Coronary artery (tissue), 2 donors: ENCODE results near the gene PWWP2B.

Source experiments
- DNase-seq: peaks from one replicate; pipeline ENCODE4 v3.0.0-alpha.2; 2017; ENCODE audit warnings: low spot score
- H3K27ac ChIP-seq, 2 donors: fragments of 200-600 bp; sonication (generic); one replicate each; pipeline ENCODE4 v1.5.1; 2016 to 2019
- H3K4me3 ChIP-seq: fragments of 200-600 bp; sonication (generic); 2 replicates; pipeline ENCODE4 v1.5.1; 2016; ENCODE audit warnings: mild to moderate bottlenecking, moderate library complexity
- TF ChIP-seq, protein P1 (sequence below): fragments of 200-600 bp; sonication (generic); IDR thresholded peaks from one replicate; pipeline ENCODE4 v1.5.1; 2019; ENCODE audit warnings: antibody characterized with exemption

Gene PWWP2B

DNA sequence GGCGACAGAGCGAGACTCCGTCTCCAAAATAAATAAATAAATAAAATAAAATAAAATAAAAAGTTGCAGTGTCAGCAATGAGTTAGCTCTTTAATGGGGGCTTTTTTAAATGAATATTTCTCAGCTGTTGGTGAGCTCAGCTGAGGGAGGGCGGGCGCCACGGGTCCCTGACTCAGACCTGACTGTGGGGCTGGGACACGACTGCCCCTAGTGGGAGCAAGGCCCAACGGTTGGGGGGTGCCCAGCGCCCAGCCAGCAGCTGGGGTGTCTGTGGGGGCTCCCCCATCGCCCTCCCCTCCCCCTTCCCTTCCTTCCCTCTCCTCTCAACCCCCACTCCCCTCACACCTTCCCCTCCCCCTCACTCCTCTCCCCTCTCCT is 46.6 kb downstream of the PWWP2B start:
- TF ChIP-seq, protein P1, sequence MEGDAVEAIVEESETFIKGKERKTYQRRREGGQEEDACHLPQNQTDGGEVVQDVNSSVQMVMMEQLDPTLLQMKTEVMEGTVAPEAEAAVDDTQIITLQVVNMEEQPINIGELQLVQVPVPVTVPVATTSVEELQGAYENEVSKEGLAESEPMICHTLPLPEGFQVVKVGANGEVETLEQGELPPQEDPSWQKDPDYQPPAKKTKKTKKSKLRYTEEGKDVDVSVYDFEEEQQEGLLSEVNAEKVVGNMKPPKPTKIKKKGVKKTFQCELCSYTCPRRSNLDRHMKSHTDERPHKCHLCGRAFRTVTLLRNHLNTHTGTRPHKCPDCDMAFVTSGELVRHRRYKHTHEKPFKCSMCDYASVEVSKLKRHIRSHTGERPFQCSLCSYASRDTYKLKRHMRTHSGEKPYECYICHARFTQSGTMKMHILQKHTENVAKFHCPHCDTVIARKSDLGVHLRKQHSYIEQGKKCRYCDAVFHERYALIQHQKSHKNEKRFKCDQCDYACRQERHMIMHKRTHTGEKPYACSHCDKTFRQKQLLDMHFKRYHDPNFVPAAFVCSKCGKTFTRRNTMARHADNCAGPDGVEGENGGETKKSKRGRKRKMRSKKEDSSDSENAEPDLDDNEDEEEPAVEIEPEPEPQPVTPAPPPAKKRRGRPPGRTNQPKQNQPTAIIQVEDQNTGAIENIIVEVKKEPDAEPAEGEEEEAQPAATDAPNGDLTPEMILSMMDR = no peak
- Histone ChIP-seq H3K27ac (no peak overlapping the region), H3K4me3 (no peak overlapping the region)
- DNase-seq = no peak

DNA sequence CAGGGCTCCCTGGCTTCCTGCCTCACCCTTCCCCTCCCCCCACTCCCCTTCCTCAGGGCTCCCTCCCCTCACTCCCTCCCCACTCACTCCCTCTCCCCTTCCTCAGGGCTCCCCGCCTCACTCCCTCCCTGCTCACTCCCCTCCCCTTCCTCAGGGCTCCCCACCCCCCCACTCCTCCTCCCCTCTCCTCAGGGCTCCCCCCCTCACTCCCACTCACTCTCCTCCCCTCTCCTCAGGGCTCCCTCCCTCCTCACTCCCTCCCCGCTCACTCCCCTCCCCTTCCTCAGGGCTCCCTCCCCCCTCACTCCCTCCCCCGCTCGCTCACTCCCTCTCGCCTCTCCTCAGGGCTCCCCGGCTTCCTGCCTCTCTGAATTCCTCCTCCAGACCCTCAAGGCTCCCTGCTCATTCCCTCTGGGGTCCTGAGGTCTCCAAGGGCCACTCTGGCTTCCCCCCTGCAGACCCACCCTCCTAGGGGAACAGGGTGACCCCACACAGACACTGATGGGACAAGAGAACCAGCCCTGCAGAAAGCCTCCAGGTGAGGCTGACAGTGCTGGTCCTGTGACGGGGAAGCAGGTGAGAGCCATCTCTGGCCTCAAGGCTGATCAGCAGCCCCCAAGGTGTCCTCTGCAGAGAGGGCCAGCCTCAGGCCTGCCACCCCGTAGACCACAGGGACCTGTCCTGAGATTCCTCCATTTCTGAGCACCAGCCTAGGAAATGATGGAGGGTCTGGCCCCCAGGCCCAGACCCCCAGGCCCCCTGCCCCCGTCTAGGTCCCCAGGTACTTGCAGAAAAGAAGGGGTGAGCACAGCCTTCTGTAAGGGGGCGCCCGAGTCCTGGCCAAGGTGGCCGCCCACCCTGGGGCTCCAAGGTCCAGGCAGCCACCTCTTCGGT is 47.2 kb downstream of the PWWP2B start:
- no peak overlapping the region for H3K27ac ChIP-seq
- TF ChIP-seq, protein P1 = no peak
- H3K4me3 ChIP-seq = no peak overlapping the region
- no peak for DNase-seq

DNA sequence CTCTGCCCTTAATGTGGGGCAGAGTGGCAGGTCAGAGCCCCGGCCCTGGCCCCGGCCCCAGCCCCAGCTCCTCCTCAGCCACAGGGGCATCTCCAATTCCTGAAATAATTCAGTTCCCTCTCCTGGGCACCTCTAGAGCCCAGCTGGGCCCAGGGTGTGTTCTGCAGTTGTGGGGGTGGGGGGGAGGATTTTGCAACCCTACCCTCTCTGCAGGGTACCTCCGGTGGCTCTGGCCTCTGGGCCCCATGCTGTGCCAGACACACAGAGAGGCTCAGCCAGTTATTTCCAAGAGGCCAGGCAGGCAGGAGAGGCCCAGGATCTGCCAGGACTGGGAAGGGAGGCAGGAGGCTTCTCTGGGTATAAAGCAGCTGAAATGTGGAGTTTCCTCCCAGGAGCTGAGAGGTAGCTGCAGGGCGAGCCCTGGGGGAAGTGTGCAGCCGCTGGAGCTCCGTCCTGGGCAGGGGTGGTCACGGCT is 47.9 kb downstream of the PWWP2B start:
- TF ChIP-seq, protein P1 = no peak
- H3K27ac ChIP-seq = no peak overlapping the region
- H3K4me3 ChIP-seq = no peak overlapping the region
- DNase-seq = no peak

DNA sequence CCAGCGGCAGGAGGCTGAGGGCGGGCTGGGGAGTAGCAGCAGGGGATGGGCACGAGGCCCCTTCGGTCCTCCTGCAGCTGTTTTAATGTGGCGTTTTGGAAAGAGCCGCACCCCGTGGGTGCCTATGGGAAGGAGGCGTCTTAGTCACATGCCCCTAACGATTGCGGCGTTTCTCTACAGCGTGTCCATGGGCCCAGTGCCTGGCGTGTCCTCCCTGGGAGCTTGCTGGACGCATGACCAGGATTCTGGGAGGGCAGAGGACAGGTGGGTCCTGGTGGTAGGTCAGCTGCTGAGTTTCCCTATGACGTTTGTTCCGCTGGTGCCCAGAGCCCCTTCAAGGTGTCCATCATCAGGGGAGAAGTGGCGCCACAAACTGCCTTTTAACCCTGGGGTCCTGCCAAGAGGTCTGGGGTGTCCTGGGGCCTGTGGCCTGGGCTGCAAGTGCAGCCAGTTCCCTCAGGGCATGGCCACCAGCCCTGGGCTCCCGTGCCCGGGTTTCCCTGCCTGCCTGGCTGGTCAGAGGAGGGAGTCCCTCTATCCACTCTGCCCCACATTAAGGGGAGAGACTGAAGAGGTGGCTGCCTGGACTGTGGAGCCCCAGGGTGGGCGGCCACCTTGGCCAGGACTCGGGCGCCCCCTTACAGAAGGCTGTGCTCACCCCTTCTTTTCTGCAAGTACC is 48.7 kb downstream of the PWWP2B start:
- no peak overlapping the region for H3K4me3 ChIP-seq
- no peak overlapping the region for H3K27ac ChIP-seq
- TF ChIP-seq, protein P1 = no peak
- no peak for DNase-seq

DNA sequence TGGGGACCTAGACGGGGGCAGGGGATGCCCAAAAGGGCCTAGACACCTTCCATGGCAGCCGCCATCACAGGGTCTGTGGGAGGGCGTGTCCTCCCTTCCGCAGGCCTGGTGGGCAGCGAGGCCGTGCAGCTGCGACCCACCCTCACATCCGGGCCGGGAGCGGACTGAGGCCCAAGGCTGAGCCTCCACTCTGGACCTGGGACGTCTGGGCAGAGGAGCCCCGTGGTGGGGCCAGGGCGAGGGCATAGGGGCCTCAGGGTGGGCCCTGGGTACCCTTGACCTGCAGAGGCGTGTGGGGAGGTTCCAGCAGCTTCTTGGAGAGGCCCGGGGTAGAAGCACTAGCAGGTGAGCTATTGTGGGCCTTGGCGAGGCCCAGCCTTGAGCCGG is 49.2 kb downstream of the PWWP2B start:
- Histone ChIP-seq H3K4me3 (no peak overlapping the region), H3K27ac (no peak overlapping the region)
- no peak for DNase-seq
- TF ChIP-seq, protein P1 = no peak

DNA sequence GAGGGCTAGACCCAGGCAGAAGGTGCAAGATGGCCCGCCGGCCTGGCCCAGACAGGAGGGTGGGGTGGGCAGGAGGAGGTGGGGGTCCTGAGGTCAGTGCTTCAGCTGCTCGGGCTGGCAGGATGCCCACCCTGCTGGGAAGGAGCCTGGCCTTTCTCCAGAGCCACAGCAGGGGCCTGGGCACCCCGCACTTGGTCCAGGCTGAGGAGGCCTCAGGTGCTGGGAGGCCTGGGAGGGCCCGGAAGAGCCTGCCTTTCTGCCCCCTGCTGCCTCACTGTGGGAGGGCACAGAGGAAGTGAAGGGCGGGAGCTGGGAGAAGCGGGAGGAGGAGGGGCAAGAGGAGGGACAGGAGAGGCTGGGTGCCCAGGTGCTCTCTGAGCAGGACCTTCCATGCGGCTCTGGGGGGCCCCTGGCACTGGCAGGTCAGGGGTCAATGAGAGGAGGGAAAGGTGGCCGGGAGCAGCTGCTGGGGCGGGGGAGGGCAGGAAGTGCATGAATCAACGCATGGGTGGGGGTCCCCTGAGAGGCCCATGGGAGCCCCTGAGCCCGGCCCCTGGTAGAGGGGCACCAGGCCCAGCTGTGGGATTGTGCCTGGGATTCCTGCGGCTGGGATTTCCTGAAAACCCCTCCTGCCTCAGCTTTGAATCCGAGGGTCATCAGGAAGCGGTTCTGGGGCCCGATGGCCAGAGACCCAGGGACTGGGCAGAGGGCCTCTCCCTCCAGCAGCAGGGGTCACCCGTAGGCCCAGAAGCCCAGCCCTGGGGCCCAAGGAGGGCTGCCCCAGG is 49.9 kb downstream of the PWWP2B start:
- TF ChIP-seq, protein P1 = no peak
- Histone ChIP-seq H3K4me3 (no peak overlapping the region), H3K27ac (peak overlapping the region in 1 of 2 donors; percentile 23)
- no peak for DNase-seq
